Spleen (tissue), 11 donors: ENCODE measurements around the gene CLHC1. TPM values are rescaled to one million over a fixed set of nuclear protein-coding genes. Genes with fewer than 3 reads are reported as not detected.
"Not testable (repeated sequence)": the region's sequence is repeated elsewhere in the genome, so short reads cannot be mapped to it uniquely, and the experiment has no call there.

Experiments
- DNase-seq: peaks from one replicate; pipeline ENCODE4 v3.0.0-alpha.2; 2020
- H3K27ac ChIP-seq, 8 donors: fragments of 200-600 bp; sonication (generic) in 7 of 8; 1 replicate in 4 of 8; 2 replicates in 4 of 8; pipeline versions ENCODE4 v1.5.0 to v1.8.0; 2016 to 2021; ENCODE audit warnings: inconsistent platforms in 4 of 8, mild to moderate bottlenecking in 4 of 8, moderate library complexity in 1 of 8
- H3K27me3 ChIP-seq, 7 donors: fragments of 200-600 bp; sonication (generic) in 6 of 7; replicated peaks in 1 of 7; 1 replicate in 4 of 7; 2 replicates in 3 of 7; pipeline versions ENCODE4 v1.5.0 to v1.8.0; 2016 to 2021; ENCODE audit warnings: inconsistent platforms in 3 of 7, mild to moderate bottlenecking in 1 of 7
- H3K36me3 ChIP-seq, 6 donors: fragments of 200-600 bp; sonication (generic) in 5 of 6; 1 replicate in 4 of 6; 2 replicates in 2 of 6; pipeline versions ENCODE4 v1.5.0 to v1.8.0; 2016 to 2021; ENCODE audit warnings: inconsistent platforms in 2 of 6
- H3K4me1 ChIP-seq, 6 donors: fragments of 200-600 bp; sonication (generic) in 5 of 6; 1 replicate in 3 of 6; 2 replicates in 3 of 6; pipeline versions ENCODE4 v1.5.0 to v1.8.0; 2016 to 2021; ENCODE audit warnings: inconsistent platforms in 3 of 6
- H3K4me3 ChIP-seq, 8 donors: fragments of 200-600 bp; sonication (generic) in 7 of 8; 1 replicate in 4 of 8; 2 replicates in 4 of 8; pipeline versions ENCODE4 v1.5.0 to v1.8.0; 2016 to 2021; ENCODE audit warnings: inconsistent platforms in 4 of 8, mild to moderate bottlenecking in 4 of 8, moderate library complexity in 2 of 8
- H3K9me3 ChIP-seq, 8 donors: fragments of 200-600 bp; sonication (generic) in 7 of 8; 1 replicate in 4 of 8; 2 replicates in 4 of 8; pipeline versions ENCODE4 v1.5.0 to v1.8.0; 2016 to 2021; ENCODE audit warnings: inconsistent platforms in 4 of 8
- CTCF ChIP-seq, 11 experiments: fragments of 200-600 bp in 7 of 11; fragments of 450-650 bp in 4 of 11; sonication (generic) in 4 of 11; IDR thresholded peaks in 8 of 11; conservative IDR thresholded peaks in 3 of 11; 1 replicate in 7 of 11; 2 replicates in 4 of 11; pipeline versions ENCODE4 v1.4.0 to v1.8.0; 2016 to 2021; ENCODE audit warnings: antibody characterized with exemption in 11 of 11, inconsistent platforms in 4 of 11, mild to moderate bottlenecking in 1 of 11
- POLR2A ChIP-seq, 3 donors: fragments of 450-650 bp; IDR thresholded peaks; one replicate each; pipeline ENCODE4 v1.5.1; 2017; ENCODE audit warnings: antibody characterized with exemption in 3 of 3, mild to moderate bottlenecking in 1 of 3
- POLR2AphosphoS5 ChIP-seq, 3 donors: sonication (generic); formaldehyde crosslinking; IDR thresholded peaks; one replicate each; pipeline ENCODE4 v1.5.1; 2017; ENCODE audit warnings: antibody characterized with exemption in 3 of 3
- WGBS, 5 donors: extraction: QIAGEN DNeasy Blood & Tissue Kit in 3 of 5; methylation state at CpG; one replicate each; pipeline versions ENCODE4 v1.1.5 to v1.1.7; 2013 to 2018; 5-methylcytosine and 5-hydroxymethylcytosine counted together
- intact Hi-C: fragments of 100-400 bp; cut with DNase I; formaldehyde crosslinking; loops from one replicate; pipeline ENCODE4 v1.15.0; 2023; ENCODE audit warnings: low total_unique reads
- polyA plus RNA-seq, 3 donors: library from polyadenylated mRNA; stranded (reverse); fragments of 200-250 nt; gene quantifications; one replicate each; pipeline ENCODE4 v1.2.1, GENCODE V29; 2013
- total RNA-seq, 7 donors: library from RNA; depleted of rRNA in 3 of 7; stranded (reverse); fragments of >200 nt in 3 of 7; fragmentation: NEBNext Ultra II Directional in 4 of 7; extraction: Animal tissue kit (Norgen Biotek cat#: 25700) in 4 of 7; gene quantifications; one replicate each; pipeline versions ENCODE4 v1.1.0 to v1.2.1, GENCODE V29; 2016 to 2021
- donor health status: healthy with polysubstance abuse.
- donor health status: DM: no; HTN: no; CAD: no; lungs with moderate emphysema.
- donor health status: DM: no; HTN: no; CAD: no.
- donor health status: Bipolar disorder and iron deficiency.
- donor health status: healthy.
- donor health status: DM: no; HTN: no; CAD: no.
- donor health status: DM: yes; HTN: yes; CAD: no.

Gene CLHC1
- total and polyA plus RNA-seq, 10 donors: 5.2 to 34.7 (median 11.4) TPM

GRCh38 chr2:55252832-55253231 lies 20.7 kb upstream of the CLHC1 start:
- 78 to 93% (median 86%) methylated on average over 3 of the region's 3 CpGs for WGBS, 5 donors
- TF ChIP-seq POLR2AphosphoS5 (IDR thresholded peaks at IDR 0.05) (no peak), CTCF (IDR thresholded peaks at IDR 0.05 in 8 of 11, conservative IDR thresholded peaks at IDR 0.05 in 3 of 11) (no peak), POLR2A (IDR thresholded peaks at IDR 0.05) (no peak)
- H3K36me3 ChIP-seq: peaks cover 0 to 98% (median 61%) of the 10 kb centered on the region in 6 donors
- no peak overlapping the region for H3K4me3 ChIP-seq
- no peak for DNase-seq
- H3K27me3 ChIP-seq: no peaks in the 10 kb centered on the region
- intact Hi-C loops: no loop called here
- H3K27ac ChIP-seq: no peak overlapping the region
- no peaks in the 10 kb centered on the region for H3K4me1 ChIP-seq
- no peaks in the 10 kb centered on the region for H3K9me3 ChIP-seq

GRCh38 chr2:55247025-55247424 lies 14.9 kb upstream of the CLHC1 start:
- no peaks in the 10 kb centered on the region for H3K27me3 ChIP-seq
- H3K36me3 ChIP-seq: peaks cover 0 to 99% (median 65%) of the 10 kb centered on the region in 6 donors
- TF ChIP-seq POLR2A (IDR thresholded peaks at IDR 0.05) (no peak), POLR2AphosphoS5 (IDR thresholded peaks at IDR 0.05) (no peak), CTCF (IDR thresholded peaks at IDR 0.05 in 8 of 11, conservative IDR thresholded peaks at IDR 0.05 in 3 of 11) (no peak)
- DNase-seq: no peak
- no peak overlapping the region for H3K4me3 ChIP-seq
- no peak overlapping the region for H3K27ac ChIP-seq
- intact Hi-C loops: no loop called here
- 80 to 99% (median 94%) methylated on average over 5 of the region's 5 CpGs for WGBS, 5 donors
- H3K9me3 ChIP-seq: no peaks in the 10 kb centered on the region
- no peaks in the 10 kb centered on the region for H3K4me1 ChIP-seq

- Histone ChIP-seq H3K27me3 (no peaks in the 10 kb centered on the region), H3K4me1 (no peaks in the 10 kb centered on the region), H3K4me3 (no peak overlapping the region), H3K36me3 (peaks cover 0 to 99% (median 65%) of the 10 kb centered on the region in 6 donors), H3K27ac (no peak overlapping the region), H3K9me3 (no peaks in the 10 kb centered on the region)
- no peak for TF ChIP-seq POLR2AphosphoS5 (IDR thresholded peaks at IDR 0.05)
- TF ChIP-seq CTCF (IDR thresholded peaks at IDR 0.05 in 8 of 11, conservative IDR thresholded peaks at IDR 0.05 in 3 of 11): no peak
- TF ChIP-seq POLR2A (IDR thresholded peaks at IDR 0.05): no peak
- no peak for DNase-seq
- WGBS, 5 donors: 83 to 93% (median 88%) methylated on average over 5 of the region's 5 CpGs
- intact Hi-C loops: no loop called here
Observed at GRCh38 chr2:55245411-55245810, 13.3 kb upstream of the CLHC1 start.

- H3K36me3 ChIP-seq: peaks cover 0 to 100% (median 62%) of the 10 kb centered on the region in 6 donors
- WGBS, 5 donors: 43 to 68% (median 56%) methylated on average over 1 of the region's 1 CpG
Observed at GRCh38 chr2:55242617-55243016, 10.5 kb upstream of the CLHC1 start.

GRCh38 chr2:55241582-55241981 lies 9.5 kb upstream of the CLHC1 start:
- DNase-seq, H3K9me3 ChIP-seq, H3K27ac ChIP-seq, H3K27me3 ChIP-seq, intact Hi-C loops, H3K4me3 ChIP-seq, H3K4me1 ChIP-seq: not testable (repeated sequence)
- 87 to 97% (median 92%) methylated on average over 8 of the region's 8 CpGs for WGBS, 5 donors
- peaks cover 0 to 100% (median 65%) of the 10 kb centered on the region in 6 donors for H3K36me3 ChIP-seq

More at GRCh38 chr2:55242617-55243016, 10.5 kb upstream of the CLHC1 start:
- no peaks in the 10 kb centered on the region for H3K4me1 ChIP-seq
- no peaks in the 10 kb centered on the region for H3K9me3 ChIP-seq
- no peak for DNase-seq
- no peak overlapping the region for H3K4me3 ChIP-seq
- H3K27me3 ChIP-seq: no peaks in the 10 kb centered on the region
- H3K27ac ChIP-seq: no peak overlapping the region
- TF ChIP-seq CTCF (IDR thresholded peaks at IDR 0.05 in 8 of 11, conservative IDR thresholded peaks at IDR 0.05 in 3 of 11) (no peak), POLR2A (IDR thresholded peaks at IDR 0.05) (no peak), POLR2AphosphoS5 (IDR thresholded peaks at IDR 0.05) (no peak)
- intact Hi-C loops: no loop called here
